EL (cell line): ENCODE results near the gene CAPG.
"Not testable (repeated sequence)": the region's sequence is repeated elsewhere in the genome, so short reads cannot be mapped to it uniquely, and the experiment has no call there.

Source experiments
- DNase-seq: peaks from one replicate; pipeline ENCODE4 v3.0.0-alpha.2; 2016

Gene CAPG

DNA sequence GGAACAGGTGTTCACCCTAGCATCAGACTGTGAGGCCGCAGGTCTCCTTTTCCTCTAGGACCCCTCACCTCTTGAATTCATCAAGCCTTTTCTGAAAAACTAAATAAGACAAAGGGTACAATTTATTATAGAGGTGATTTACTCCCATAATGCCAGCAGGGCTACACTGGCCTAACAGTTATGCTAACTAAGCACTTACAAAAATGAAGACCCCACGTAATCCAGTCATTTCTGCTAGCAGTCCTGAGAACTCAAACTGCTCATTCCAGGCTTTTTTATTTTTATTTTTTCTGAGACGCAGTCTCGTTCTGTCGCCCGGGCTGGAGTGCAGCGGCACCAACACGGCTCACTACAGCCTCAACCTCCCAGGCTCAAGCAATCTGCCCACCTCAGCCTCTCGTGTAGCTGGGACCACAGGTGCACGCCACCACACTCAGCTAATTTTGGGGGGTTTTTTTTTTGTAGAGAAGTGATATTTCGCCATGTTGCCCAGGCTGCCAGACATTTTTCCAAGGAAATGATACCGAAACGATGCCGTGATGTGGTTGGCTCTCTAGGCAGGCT, 14.2 kb downstream of the CAPG start:
- no peak for DNase-seq

DNA sequence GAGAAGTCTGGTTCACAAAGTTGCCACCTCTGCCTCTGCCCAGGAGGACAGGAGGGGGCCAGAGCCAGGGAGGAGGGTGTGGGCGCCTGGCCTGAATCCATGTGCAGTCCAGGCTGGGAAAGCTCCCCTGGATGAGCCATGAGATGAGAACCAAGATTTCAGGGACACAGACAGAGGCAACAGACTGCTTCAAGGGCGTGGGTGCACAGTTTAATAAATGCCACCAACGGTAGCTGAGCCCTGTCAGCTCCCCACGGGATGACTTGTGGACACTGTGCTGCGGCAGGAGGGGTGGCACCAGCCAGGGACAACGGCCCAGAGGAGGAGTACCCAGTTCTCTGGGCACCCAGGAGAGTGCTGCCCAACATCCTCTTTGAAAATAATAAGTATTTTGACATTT, 15.2 kb downstream of the CAPG start:
- DNase-seq: no peak

DNA sequence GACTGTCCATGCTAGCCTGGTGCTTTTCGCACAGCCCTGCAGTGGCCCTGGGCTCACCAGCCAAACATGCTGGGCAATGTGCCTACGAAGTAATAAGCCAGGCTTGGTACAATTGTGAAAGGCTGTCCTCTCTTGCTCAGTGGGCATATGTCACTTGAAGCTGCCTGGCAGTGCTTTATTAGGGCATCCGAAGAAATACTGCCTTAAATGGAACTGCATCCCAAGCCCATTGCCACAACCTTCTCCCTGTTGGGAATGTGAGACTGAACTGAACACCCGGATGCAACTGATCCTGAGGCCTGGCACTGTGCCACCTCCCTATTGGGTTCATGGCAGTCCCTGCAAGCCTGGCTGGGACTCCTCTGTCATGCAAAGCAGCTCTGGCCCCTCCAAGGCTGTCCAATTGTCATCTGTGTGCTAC, 15.9 kb downstream of the CAPG start:
- DNase-seq: peak; percentile 19

DNA sequence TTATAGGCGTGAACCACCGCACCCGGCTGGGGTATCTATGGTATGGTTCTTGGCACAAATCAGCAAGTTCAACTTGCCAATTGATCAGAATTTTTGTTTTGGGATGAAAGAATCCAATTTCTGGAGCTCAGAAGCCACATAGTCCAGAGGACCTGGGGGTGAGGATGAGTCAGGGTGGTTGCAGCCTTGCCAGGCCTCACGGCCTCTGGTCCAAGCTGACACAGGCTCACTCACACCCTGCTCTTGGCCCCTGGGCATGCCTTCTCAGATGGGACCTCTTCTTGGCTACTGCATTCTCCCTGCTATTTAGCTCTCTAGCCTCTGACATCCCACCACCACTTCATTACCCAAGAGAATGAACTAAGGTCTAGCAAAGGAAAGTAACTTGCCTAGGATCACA, 16.3 kb downstream of the CAPG start:
- peak; percentile 71 for DNase-seq

DNA sequence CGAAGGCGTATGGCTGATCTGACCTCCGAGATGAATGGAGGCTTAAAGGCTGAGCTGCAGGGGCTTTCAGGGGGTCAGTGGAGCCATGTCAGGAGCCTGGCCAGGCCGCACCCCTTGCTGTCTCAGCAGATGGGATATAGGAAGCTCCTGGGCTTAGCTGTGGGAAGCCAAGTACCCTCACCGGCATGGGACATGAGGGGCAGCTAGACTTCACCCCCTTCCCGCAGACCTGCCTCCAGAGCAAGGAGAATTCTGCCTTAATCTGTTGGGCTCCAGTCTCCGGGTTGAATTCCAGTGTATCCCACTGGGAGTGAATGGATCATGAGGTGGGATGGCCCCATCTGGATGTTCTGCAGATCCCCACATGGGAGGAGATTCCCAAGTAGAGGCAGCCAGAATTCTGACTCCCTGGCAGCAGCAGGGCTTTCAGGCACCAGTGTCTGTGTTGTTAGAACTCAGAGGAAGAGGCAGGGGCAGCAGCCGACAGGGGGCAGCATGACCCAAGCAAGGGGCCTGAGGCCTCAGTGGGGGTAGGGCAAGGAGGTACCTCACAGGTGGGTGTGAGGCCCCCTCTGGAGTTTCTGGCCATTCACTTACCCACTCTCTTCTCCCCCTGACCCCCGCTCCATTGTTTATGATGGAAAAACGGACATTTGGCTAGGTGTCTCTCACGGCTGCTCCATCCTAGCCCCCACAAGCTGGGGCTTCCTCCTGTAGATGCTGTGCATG, 19.1 kb downstream of the CAPG start:
- peak; percentile 38 for DNase-seq

DNA sequence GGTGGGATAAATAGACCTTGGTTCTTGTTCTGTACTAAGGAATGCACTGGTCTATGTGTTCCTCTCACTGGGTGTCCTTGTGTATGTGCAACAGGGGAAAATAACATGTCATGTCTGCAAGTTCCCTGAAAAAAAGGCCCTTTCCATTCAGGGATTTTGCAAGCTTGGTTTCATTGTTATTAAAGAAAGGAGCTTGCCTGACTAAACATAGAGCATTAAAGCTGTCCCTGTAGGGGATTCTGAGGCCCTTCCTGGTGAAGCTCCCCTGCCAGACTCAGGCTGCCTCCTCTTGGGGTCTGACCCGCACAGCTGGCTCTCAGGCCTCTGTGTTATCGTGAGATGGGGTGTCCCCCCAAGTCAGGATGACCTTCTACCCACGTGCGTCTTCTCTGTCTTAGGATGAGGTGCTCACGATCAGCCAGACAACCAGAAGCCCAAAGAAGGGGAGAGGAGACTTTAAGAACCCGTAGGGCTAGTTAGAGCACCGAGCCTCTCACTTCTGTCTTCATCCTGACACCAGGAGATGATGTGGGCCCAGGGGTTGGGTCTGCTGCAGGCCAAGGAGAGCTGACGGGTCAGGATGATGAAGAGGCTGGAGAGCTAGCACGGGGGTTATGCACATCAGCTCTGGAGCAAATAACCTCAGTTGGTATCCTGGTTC, 21.2 kb downstream of the CAPG start:
- no peak for DNase-seq

DNA sequence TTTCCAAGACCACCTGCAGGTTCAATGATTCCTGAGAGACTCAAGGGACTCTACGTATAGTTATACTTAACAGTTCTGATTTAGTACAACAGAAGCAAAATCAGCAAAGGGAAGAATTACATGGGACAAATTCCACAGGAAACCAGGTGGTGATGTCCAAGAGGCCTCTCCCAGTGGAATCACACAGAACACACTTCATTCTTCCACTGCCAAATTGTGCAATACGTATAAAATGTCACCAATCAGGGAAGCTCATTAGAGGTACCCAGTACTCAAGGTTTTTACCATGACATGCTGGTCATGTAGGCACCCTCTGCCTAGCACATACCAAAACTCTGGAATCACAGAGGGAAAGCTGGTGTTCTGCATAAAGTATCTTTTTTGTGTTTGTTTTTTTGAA, 22.4 kb downstream of the CAPG start:
- no peak for DNase-seq

DNA sequence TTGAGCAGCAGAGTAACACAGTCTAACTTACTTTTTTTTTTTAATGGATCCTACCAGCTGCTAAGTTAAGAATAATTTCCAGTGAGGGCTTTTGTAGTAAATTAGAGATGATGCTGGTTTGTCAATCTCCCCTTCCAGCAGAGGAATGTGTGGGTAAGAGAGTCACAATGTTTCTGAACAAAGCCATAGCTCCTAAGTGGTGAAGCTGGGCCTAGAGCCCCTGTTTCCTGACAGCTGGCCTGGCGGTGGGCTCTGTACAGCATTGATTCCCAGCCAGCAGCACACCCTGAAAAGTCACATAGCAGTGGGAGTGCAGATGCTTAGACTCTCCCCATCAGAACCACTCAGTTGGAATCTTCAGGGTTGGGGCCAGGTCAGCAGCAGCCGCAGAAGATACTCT, 24.4 kb downstream of the CAPG start:
- no peak for DNase-seq

DNA sequence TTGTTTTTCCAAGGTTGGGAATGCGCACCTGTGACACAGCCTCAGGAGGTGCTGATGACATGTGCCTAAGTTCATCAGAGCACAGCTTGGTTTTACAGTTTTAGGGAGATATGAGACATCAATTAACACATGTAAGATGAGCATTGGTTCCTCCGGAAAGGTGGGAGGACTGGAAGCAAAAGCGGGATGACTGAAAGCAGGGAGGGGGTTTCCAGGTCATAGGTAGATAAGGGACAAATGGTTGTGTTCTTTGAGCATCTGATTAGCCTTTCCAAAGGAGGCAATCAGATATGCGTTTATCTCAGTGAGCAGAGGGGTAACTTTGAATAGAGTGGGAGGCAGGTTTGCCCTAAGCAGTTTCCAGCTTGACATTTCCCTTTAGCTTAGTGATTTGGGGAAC, 26.3 kb downstream of the CAPG start:
- no peak for DNase-seq

DNA sequence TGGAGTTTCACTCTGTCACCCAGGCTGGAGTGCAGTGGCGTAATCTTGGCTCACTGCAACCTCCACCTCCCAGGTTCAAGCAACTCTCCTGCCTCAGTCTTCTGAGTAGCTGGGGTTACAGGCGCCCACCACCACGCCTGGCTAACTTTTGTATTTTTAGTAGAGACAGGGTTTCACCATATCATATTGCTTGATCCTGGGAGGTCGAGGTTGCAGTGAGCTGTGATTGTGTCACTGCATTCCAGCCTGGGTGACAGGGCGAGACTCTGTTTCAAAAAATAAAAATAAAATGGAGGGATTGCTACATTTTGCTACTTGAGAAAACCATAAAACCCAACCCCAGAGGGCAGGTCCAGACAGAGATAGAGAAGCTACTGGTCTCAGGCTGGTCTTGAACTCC, 27.0 kb downstream of the CAPG start:
- peak; percentile 32 for DNase-seq

DNA sequence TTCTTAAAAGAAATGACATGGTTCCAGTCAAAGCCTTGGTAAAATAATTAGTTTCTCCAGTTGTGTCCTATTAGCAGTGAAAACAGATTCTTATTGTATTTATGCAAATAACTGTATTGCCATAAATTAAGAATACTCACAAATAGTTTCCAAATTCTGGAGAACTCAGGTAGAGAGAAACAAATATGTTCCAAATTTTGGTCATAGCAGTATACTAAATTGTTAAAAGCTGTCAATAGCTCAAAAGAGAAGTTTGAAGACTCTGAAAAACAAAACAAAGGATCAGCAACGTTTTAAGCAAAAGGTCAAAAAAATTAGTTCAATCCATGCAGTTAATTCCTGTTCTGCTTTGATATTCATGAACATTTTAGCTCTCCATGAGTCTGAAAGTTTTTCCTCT, 30.1 kb downstream of the CAPG start:
- DNase-seq: no peak

DNA sequence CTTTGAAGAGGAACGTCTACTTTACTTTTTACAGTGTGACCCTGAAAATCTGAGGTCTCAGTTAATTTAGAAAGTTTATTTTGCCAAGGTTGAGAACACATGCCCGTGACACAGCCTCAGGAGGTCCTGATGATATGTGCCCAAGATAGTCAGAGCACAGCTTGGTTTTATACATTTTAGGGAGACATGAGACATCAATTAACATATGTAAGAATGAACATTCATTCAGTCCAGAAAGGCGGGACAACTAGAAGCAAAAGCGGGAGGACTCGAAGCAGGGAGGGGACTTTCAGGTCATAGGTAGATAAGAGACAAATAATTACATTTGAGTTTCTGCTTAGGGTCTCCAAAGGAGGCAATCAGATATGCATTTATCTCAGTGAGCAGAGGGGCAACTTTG, 31.9 kb downstream of the CAPG start:
- no peak for DNase-seq

DNA sequence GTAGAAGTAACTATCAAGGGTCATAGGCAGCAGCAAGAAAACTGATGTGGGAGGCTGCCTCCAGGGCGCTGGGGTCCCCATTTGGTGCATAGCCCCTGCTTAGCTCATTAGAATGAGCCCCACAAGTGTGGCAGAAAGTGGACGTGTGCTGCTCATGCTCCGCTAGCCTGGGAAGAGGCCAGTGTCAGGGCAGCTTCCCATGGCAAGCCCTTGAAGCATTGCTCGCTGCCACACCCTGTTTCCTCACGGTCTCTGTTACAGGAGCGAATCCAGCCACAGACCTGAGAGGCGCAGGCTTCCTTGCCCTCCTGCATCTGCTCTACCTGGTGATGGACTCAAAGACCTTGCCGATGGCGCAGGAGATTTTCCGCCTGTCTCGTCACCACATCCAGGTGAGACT, 33.1 kb downstream of the CAPG start:
- DNase-seq: no peak

DNA sequence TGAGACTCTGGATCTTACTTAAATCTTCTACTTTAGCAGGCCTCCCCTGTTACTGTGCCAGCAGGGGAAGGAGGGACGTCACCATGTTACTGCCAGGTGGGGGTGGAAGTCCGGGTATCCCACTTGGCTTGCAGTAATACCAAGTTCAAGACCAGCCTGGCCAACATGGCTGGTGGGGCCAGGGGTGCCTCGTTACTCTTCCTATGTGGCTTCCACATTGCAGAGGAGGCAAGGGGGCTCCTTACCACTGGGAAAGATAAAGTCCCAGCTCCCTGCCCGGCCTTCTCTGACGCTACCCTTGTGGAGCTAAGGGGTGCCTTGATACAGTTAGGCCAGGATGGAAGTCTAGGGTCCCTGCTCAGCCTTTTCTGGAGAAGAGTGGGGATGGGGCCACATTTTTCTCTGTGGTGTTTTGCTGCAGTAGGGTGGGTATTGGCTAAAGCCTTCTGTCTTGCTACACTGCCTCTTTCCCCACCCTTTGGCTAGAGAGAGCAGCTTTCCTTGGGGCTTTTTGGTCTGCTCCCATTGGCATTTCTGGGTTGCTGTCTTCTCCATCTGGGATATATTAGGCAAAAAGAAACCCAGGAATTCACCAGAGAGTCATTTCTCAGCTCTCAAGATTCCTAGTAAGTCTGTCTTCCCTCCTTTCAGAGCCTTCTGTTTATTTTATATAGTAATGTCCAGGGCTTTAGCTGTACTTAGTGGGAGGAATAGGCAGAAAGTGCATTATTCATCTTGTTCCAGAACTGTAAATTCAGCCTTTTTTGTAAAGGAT, 33.7 kb downstream of the CAPG start:
- no peak for DNase-seq

DNA sequence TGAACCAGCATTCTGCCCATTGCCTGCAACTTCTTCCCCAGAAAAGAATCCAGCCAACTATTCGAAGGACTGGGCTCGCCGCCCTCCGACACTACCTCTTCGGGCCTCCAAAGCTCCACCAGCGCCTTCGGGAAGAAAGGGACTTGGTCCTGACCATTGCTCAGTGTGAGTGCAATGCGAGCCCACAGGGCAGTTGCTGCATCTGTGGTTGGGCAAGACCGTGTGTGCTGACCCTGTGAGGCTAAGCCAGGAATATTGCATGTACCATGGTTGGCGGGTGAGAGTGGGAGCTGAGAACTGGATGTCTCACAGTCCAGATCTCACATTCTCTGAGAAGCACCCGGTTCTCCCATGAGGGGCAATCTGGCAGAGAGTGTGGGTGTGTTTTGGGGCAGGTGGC, 39.1 kb downstream of the CAPG start:
- no peak for DNase-seq

DNA sequence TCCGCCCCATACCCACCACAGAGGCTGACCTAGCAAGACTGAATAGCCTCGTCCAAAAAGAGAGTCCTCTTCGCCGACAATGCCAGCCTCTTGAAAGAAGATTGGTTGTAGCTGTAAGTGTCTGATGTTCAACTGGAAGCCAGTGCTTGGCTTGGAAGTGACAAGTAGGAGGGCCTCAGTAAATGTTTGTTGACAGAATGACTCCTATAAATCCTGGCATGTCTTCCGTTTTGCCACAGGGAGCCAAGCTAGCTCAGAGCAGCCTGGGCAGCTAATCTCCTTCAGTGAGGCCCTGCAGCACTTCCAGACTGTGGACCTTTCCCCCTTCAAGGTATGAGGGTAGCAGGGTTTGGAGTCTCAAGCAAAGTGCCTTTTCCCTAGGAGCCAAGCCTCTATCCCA, 40.7 kb downstream of the CAPG start:
- no peak for DNase-seq

DNA sequence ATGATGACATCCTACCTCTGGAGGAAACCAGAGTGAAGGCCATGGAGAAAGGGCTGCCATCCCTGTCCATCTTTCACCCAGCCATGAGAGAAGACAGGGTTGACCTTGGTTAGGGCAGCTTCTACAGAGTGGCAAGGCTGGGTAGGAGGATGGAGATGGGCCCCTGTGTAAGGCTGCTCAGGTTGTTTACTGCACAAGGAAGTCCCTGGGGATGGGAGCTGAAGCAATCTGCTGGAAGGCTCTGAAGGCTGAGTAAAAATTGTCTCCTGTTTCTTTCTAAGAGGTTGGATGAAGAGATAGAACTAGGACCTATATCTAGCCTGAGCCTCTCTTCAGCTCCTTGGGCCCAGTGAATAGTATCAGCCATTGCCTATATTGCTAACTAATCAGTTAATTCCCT, 41.2 kb downstream of the CAPG start:
- no peak for DNase-seq

DNA sequence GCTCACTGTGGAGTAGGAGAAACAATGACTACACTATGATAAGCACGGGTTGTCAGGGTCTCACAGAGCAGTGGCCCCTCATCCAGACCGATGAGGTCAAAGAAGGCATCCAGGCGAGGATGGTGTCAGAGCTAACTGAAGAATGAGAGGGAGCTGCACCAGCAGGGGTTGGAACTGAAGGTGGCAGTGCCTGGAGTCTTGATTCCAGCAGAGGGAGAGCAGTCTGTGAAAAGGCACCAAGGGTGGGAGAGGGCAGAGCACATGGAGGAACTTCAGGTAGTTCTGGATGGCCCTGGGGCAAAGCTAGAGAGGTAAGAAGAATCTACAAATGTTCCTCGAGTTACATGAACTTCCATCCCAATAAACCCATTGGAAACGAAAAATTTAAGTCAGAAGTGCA, 43.0 kb downstream of the CAPG start:
- no peak for DNase-seq

DNA sequence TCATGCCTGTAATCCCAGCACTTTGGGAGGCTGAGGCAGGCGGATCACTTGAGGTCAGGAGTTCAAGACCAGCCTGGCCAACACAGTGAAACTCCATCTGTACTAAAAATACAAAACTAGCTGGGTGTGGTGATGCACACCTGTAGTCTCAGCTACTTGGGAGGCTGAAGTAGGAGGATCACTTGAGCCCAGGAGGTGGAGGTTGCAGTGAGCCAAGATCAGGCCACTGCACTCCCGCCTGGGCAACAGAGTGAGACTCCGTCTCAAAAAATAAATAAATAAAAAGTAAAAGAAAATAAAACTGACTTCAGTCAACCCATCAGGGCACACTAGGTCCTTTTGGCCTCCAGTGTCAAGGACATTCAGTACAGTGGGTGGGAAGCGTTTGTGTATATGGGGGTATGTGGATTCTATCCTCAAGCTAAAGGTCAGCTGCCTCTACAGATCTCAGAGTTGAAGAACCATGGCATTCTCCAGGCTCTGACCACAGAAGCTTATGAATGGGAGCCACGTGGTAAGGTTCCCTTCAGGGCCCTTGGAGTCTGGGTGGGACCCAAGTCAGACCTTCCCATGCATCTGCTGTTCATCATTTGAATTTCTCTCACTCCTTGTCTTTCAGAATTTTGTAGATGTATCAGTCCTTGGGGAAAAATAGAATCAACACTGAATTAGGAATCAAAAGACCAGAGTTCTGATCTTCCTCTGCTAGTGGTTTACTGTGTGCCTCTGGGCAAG, 47.3 kb downstream of the CAPG start:
- not testable (repeated sequence) for DNase-seq

DNA sequence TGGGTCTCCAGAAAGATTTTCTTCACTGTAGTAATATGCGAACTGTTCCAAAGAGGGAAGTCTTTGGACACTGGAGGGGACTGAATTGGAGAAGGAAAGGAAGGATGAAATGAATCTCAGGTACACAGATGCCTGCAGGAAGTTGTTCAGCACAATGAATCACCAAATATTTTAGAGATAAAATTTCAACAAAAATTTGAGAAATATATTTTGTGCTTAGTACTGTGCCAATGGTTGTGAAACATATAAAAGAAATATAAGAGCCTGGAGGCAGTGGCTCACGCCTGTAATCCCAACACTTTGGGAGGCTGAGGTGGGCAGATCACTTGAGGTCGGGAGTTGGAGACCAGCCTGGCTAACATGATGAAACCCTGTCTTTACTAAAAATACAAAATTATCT, 52.4 kb downstream of the CAPG start:
- no peak for DNase-seq

DNA sequence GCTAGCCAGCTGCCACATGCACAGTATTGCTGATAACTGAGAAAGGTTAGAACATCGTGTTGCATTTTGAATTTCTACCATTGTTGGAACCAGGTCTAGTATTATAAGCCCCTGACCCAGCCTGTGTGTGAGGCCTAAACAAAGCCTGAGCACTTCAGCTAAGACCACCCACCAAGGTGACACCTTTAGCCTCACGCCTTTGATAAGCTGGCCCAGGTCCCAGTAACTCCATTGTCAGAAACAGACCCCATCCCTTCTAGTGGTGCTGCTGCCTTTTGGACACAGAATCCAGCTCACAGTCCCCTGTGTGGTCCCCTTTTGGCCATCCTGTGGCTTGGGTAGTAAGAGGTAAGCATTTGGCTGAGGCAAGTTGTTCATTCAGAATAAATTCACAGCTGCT, 54.0 kb downstream of the CAPG start:
- no peak for DNase-seq

DNA sequence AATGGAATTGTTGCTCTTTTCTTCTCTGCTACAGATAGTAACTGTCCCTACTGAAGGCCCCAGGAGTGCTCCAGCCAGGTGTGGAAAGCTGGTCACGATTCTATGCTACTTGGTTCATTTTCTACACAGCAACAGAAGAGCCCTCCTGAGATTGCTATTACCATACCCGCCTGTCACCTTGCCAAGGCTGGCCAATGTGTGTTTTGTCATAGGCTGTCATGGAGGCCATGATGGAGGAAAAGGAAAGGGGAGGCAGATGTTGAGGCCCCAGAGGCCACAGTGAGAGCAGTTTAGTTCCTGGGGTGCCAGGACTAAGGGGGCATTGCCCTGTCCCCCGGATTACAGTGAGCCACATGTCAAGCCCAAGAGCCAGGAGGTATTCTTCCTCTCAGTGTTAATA, 54.6 kb downstream of the CAPG start:
- DNase-seq: no peak

DNA sequence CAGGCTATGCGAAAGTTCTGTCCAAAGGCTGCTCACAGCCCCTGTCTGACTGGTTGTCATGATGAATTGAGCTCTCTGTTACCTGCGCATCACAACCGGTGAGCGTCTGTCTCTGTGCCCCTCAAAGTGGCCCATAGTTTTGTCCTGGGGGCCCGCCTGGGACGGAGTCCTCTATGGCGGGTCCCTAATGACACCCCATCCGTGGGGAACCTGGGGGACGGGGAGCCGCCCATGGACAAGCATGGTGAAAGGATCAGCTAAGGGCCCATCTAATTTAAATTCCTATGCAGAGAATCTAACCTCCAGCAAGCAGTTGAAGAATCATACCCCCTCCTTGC, 55.1 kb downstream of the CAPG start:
- no peak for DNase-seq
